Esophagus squamous epithelium (tissue), 4 donors: ENCODE measurements around the gene TPST1.

Source experiments
- POLR2A ChIP-seq, 4 donors: fragments of 450-650 bp; IDR thresholded peaks; one replicate each; pipeline ENCODE4 v1.6.1; 2017; ENCODE audit warnings: antibody characterized with exemption in 4 of 4, mild to moderate bottlenecking in 4 of 4, moderate library complexity in 3 of 4
- TF ChIP-seq, protein P1 (sequence below), 6 experiments: fragments of 450-650 bp in 4 of 6; fragments of 200-600 bp in 2 of 6; sonication (generic) in 2 of 6; IDR thresholded peaks; one replicate each; pipeline ENCODE4 v1.5.1; 2016 to 2019; ENCODE audit warnings: antibody characterized with exemption in 6 of 6, mild to moderate bottlenecking in 4 of 6, moderate library complexity in 4 of 6

DNA sequence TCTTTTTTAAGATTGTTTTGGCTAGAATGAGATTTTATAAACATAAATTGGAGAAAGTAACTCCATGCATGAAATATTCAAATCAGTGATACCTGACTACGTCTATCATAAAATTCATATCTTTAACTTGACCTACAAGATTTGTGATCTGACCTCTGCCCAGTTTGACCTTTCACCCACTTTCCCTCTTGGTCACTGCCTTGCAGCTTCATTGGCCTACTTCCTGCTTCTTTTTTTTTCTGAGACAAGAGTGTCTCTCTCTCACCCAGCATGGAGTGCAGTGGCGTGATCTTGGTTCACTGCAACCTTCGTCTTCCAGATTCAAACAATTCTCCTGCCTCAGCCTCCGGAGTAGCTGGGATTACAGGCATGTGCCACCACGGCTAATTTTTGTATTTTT is 28.5 kb downstream of the TPST1 start:
- TF ChIP-seq, protein P1, sequence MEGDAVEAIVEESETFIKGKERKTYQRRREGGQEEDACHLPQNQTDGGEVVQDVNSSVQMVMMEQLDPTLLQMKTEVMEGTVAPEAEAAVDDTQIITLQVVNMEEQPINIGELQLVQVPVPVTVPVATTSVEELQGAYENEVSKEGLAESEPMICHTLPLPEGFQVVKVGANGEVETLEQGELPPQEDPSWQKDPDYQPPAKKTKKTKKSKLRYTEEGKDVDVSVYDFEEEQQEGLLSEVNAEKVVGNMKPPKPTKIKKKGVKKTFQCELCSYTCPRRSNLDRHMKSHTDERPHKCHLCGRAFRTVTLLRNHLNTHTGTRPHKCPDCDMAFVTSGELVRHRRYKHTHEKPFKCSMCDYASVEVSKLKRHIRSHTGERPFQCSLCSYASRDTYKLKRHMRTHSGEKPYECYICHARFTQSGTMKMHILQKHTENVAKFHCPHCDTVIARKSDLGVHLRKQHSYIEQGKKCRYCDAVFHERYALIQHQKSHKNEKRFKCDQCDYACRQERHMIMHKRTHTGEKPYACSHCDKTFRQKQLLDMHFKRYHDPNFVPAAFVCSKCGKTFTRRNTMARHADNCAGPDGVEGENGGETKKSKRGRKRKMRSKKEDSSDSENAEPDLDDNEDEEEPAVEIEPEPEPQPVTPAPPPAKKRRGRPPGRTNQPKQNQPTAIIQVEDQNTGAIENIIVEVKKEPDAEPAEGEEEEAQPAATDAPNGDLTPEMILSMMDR (IDR thresholded peaks at IDR 0.05): no peak
- TF ChIP-seq POLR2A (IDR thresholded peaks at IDR 0.05): no peak
